ENCODE results near the gene LRIG2. TPM values are rescaled to one million over a fixed set of nuclear protein-coding genes. Genes with fewer than 3 reads are reported as not detected.
A peak's percentile ranks its signal among the peaks of the same experiment; 100 is the strongest.

The LRIG2 gene
- total and polyA plus RNA-seq, 2 donors from 2014 or later, result 3.6 to 17.4 TPM

DNA sequence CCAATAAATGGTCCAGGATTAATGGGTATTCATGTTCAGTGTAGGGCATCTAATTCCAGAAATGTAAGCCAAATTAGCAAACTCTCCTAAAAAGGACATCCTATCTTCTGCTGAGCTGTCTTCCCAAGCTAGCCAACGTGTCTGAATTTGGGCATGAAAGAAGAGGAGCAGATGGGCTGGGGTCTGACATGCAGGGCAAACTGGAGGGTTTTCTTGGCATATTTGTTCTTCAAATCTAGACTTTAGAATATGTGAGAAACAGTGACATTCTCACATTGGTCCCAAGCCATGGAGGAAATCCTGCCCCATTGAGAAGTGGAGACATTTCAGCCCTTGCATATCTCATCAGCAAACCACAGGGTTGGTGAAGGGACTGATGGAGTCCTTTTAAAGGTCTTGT, 67.2 kb downstream of the LRIG2 start:
- Histone ChIP-seq H3K9ac (ENCODE audit: low read length in 3 of 3) (no peak overlapping the region), H3K9me3 (ENCODE audit: control insufficient read depth in 2 of 3, insufficient read depth in 1 of 3, low read length in 3 of 3) (no peaks in the 10 kb centered on the region), H3K36me3 (ENCODE audit: control insufficient read depth in 2 of 3, insufficient read depth in 3 of 3, low read length in 3 of 3) (no peaks in the 10 kb centered on the region), H3K27ac (ENCODE audit: low read depth in 2 of 2, low read length in 2 of 2) (no peak overlapping the region), H3K4me1 (ENCODE audit: control insufficient read depth in 2 of 3, insufficient read depth in 2 of 3, low read depth in 1 of 3, low read length in 3 of 3) (peaks cover 0 to 11% (median 6%) of the 10 kb centered on the region in 3 donors), H3K27me3 (ENCODE audit: control insufficient read depth, insufficient read depth, low read length) (no peaks in the 10 kb centered on the region), H3K4me3 (ENCODE audit: low read length in 3 of 3) (no peak overlapping the region)
- TF ChIP-seq, protein P1, sequence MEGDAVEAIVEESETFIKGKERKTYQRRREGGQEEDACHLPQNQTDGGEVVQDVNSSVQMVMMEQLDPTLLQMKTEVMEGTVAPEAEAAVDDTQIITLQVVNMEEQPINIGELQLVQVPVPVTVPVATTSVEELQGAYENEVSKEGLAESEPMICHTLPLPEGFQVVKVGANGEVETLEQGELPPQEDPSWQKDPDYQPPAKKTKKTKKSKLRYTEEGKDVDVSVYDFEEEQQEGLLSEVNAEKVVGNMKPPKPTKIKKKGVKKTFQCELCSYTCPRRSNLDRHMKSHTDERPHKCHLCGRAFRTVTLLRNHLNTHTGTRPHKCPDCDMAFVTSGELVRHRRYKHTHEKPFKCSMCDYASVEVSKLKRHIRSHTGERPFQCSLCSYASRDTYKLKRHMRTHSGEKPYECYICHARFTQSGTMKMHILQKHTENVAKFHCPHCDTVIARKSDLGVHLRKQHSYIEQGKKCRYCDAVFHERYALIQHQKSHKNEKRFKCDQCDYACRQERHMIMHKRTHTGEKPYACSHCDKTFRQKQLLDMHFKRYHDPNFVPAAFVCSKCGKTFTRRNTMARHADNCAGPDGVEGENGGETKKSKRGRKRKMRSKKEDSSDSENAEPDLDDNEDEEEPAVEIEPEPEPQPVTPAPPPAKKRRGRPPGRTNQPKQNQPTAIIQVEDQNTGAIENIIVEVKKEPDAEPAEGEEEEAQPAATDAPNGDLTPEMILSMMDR (IDR thresholded peaks at IDR 0.05; ENCODE audit: borderline replicate concordance, extremely low read depth, insufficient read depth), result no peak
- FAIRE-seq (no peak), DNase-seq (no peak)
- intact Hi-C loops (cut with DNase I), result loop anchor here (10.0 kb wide), 1 partner anchor 545 kb away; no protein-coding TSS in a partner anchor

DNA sequence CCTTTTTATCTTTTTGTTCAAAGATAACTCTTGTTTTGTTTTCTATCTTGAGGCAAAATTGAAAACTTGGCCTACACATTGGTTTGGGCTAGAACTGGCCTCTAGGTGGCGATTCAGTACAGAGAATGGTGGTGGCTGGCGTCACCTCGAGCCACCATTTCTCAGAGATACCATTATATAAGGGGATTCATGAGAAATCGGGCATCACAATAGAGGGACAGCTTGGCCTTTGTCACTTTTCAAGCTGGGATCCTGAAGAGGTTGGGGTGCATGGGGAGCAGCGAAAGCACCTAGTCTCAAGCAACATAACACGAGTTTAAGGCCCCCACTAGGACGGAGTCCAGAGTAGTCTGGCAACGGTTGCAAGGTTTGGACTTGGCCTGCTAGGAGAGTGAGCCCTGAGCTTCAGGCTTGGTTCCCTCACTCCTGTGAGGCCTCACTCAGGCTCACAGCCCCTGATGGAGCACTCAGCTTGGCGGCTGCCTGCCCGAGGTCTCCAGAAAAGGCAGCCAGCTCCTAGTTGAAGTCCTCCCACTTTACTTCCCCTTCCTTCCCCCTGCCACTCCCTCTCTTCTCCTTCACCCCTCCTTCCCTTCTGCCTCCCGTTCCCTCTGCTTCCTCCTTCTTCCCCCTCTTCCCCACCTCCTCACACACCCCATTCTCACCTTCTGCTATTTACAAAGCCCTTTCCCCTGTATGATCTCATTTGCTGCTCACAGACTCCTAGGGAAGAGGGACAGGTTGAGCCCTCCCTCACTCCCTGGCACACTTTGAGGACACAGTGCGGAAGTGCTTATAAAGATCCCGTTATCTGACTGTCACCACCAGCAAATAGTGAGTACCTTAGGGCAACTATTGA, 67.8 kb downstream of the LRIG2 start:
- H3K27ac ChIP-seq (ENCODE audit: low read depth in 2 of 2, low read length in 2 of 2), result no peak overlapping the region
- H3K36me3 ChIP-seq (ENCODE audit: control insufficient read depth in 2 of 3, insufficient read depth in 3 of 3, low read length in 3 of 3), result no peaks in the 10 kb centered on the region
- H3K9me3 ChIP-seq (ENCODE audit: control insufficient read depth in 2 of 3, insufficient read depth in 1 of 3, low read length in 3 of 3), result no peaks in the 10 kb centered on the region
- H3K9ac ChIP-seq (ENCODE audit: low read length in 3 of 3), result peak overlapping the region in 1 of 3 donors; percentile 14
- DNase-seq, result peak; percentile 65 to 87 (median 76)
- peaks cover 0 to 11% (median 6%) of the 10 kb centered on the region in 3 donors for H3K4me1 ChIP-seq (ENCODE audit: control insufficient read depth in 2 of 3, insufficient read depth in 2 of 3, low read depth in 1 of 3, low read length in 3 of 3)
- TF ChIP-seq, protein P1 (IDR thresholded peaks at IDR 0.05; ENCODE audit: borderline replicate concordance, extremely low read depth, insufficient read depth), result peak; percentile 90
- intact Hi-C loops (cut with DNase I), result loop anchor here (10.0 kb wide), 1 partner anchor 544 kb away; no protein-coding TSS in a partner anchor
- peak; percentile 11 for FAIRE-seq
- H3K4me3 ChIP-seq (ENCODE audit: low read length in 3 of 3), result peak overlapping the region in 2 of 3 donors; percentile 52 to 58
- no peaks in the 10 kb centered on the region for H3K27me3 ChIP-seq (ENCODE audit: control insufficient read depth, insufficient read depth, low read length)

DNA sequence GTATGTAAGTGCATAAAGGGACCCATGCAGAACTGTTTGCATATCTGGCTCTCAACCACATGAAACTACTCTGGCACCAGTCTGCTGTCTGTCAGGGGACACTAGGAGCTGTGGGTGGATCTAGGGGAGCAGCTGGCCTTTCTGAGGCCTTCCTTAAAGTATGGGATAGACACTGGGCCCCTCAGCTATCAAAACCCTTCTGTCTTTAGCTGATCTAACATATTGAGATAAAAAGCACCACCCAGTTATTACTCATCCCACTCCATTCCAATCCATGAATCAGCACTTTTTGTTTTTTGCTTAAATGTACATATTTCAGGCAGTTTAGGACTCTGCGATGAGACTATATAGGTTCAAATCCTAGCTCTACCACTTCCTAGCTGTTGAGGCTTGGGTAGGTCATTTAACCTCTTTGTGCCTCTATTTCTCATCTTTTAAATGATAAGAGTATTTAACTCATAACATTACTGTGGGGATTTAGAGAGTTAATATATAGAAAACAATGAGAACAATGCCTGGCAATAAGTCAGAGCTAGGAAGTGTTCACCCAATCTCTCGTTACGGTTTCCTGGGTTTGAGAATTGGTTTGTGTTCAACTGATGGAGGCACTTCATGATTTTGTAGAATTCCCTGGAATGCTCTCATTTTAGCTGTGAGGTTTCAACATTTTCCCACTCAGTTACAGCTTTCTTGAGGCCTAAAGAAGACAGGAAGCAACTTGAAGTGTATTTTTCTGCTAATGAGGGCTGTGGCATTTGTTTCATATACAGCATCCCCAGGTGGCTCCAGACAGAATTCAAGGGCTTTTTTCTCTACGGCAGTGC, 68.9 kb downstream of the LRIG2 start:
- Histone ChIP-seq H3K4me1 (ENCODE audit: control insufficient read depth in 2 of 3, insufficient read depth in 2 of 3, low read depth in 1 of 3, low read length in 3 of 3) (peaks cover 0 to 11% (median 6%) of the 10 kb centered on the region in 3 donors), H3K36me3 (ENCODE audit: control insufficient read depth in 2 of 3, insufficient read depth in 3 of 3, low read length in 3 of 3) (no peaks in the 10 kb centered on the region), H3K27me3 (ENCODE audit: control insufficient read depth, insufficient read depth, low read length) (no peaks in the 10 kb centered on the region), H3K9ac (ENCODE audit: low read length in 3 of 3) (no peak overlapping the region), H3K27ac (ENCODE audit: low read depth in 2 of 2, low read length in 2 of 2) (no peak overlapping the region), H3K9me3 (ENCODE audit: control insufficient read depth in 2 of 3, insufficient read depth in 1 of 3, low read length in 3 of 3) (no peaks in the 10 kb centered on the region), H3K4me3 (ENCODE audit: low read length in 3 of 3) (no peak overlapping the region)
- intact Hi-C loops (cut with DNase I), result loop anchor here (10.0 kb wide), 1 partner anchor 543 kb away; no protein-coding TSS in a partner anchor
- no peak for DNase-seq
- FAIRE-seq, result no peak
- TF ChIP-seq, protein P1 (IDR thresholded peaks at IDR 0.05; ENCODE audit: borderline replicate concordance, extremely low read depth, insufficient read depth), result no peak

Data from kidney (tissue), 14 donors.